Ectodermal cell (in vitro differentiated cells): ENCODE results near the gene EML1. TPM values are rescaled to one million over a fixed set of nuclear protein-coding genes. Genes with fewer than 3 reads are reported as not detected.

ENCODE experiments used
- H3K27ac ChIP-seq: 2 replicates; pipeline ENCODE4 v1.7.0; 2013; ENCODE audit warnings: mild to moderate bottlenecking, low read depth, low read length; ENCODE audit not compliant: insufficient read depth, poor library complexity, severe bottlenecking
- H3K27me3 ChIP-seq: 2 replicates; pipeline ENCODE4 v1.7.0; 2013; ENCODE audit warnings: mild to moderate bottlenecking, low read length; ENCODE audit not compliant: insufficient read depth, control insufficient read depth, poor library complexity, severe bottlenecking
- H3K36me3 ChIP-seq: one replicate; pipeline ENCODE4 v1.7.0; 2013; ENCODE audit warnings: low read length; ENCODE audit not compliant: control insufficient read depth, insufficient read depth
- H3K4me1 ChIP-seq: one replicate; pipeline ENCODE4 v1.7.0; 2013; ENCODE audit warnings: low read length; ENCODE audit not compliant: control insufficient read depth, insufficient read depth
- H3K4me3 ChIP-seq: 2 replicates; pipeline ENCODE4 v1.7.0; 2013; ENCODE audit warnings: low read depth, low read length, control low read depth; ENCODE audit not compliant: insufficient read depth
- H3K9me3 ChIP-seq: 2 replicates; pipeline ENCODE4 v1.7.0; 2013; ENCODE audit warnings: mild to moderate bottlenecking, low read length, moderate library complexity; ENCODE audit not compliant: control insufficient read depth
- WGBS, 2 experiments: methylation state at CpG; one replicate each; pipeline ENCODE4 v1.1.7; 2013; ENCODE audit warnings: missing lambda C conversion rate in 2 of 2; 5-methylcytosine and 5-hydroxymethylcytosine counted together
- polyA plus RNA-seq, 4 experiments: library from polyadenylated mRNA; stranded (reverse); fragments of 50-300 nt; gene quantifications; one replicate each; pipeline ENCODE4 v1.2.3, GENCODE V29; 2013

EML1 gene, protein sequence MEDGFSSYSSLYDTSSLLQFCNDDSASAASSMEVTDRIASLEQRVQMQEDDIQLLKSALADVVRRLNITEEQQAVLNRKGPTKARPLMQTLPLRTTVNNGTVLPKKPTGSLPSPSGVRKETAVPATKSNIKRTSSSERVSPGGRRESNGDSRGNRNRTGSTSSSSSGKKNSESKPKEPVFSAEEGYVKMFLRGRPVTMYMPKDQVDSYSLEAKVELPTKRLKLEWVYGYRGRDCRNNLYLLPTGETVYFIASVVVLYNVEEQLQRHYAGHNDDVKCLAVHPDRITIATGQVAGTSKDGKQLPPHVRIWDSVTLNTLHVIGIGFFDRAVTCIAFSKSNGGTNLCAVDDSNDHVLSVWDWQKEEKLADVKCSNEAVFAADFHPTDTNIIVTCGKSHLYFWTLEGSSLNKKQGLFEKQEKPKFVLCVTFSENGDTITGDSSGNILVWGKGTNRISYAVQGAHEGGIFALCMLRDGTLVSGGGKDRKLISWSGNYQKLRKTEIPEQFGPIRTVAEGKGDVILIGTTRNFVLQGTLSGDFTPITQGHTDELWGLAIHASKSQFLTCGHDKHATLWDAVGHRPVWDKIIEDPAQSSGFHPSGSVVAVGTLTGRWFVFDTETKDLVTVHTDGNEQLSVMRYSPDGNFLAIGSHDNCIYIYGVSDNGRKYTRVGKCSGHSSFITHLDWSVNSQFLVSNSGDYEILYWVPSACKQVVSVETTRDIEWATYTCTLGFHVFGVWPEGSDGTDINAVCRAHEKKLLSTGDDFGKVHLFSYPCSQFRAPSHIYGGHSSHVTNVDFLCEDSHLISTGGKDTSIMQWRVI
- polyA plus RNA-seq (2013, experiment 1 of 4): 64.1 TPM
- polyA plus RNA-seq (2013, experiment 2 of 4): 60.6 TPM
- polyA plus RNA-seq (2013, experiment 3 of 4): 46.1 TPM
- polyA plus RNA-seq (2013, experiment 4 of 4): 50.6 TPM

DNA sequence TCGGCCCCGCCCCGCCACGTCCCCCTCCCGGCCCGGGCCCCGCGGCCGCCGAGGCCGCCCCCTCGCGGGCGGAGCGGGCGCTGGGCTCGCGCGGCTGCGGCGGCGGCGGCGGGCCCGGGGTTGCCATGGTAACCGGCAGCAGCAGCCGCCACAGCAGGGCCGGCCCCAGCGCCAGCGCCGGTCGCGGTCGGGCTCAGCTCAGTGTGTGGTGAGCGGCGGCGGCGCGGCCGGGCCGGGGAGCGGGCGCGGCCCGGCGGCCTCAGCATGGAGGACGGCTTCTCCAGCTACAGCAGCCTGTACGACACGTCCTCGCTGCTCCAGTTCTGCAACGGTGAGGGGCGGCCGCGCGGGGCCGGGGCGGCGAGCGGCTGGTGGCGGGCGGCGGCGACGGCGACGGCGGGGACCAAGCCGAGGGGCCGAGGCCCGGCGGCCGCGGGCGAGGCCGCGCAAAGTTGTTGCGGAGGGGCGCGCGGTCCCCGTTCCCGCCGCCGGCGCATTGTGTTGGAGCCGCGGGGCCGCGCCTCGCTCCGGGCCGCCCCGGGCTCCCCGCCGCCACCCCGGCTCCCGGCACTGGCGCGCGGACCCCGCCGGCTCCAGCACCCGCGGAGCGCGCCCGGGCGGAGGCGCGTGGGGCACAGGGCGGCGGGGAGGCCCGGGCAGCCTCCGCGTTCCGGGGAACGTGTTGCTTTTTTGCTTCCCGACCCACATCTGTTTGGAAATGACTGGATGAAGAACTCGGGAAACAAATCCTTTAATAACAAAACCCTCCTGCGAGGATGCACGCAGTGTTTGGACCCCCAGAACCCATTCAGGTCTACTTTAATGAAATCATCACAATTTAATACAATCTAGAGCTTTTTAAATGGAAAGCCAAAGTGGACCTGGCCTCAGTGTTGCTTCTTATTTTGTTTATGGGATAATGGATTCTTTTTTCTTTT is at the start of gene EML1:
Gene EML1 (plus strand): TSS at position 201 of the 938 bp plus-strand sequence. CDS start 64 bp downstream, at position 265.
- H3K27ac ChIP-seq: peak within 1 kb of the TSS; percentile 74
- 0% methylated on average over 121 of the region's 121 CpGs for WGBS, 2 experiments

DNA sequence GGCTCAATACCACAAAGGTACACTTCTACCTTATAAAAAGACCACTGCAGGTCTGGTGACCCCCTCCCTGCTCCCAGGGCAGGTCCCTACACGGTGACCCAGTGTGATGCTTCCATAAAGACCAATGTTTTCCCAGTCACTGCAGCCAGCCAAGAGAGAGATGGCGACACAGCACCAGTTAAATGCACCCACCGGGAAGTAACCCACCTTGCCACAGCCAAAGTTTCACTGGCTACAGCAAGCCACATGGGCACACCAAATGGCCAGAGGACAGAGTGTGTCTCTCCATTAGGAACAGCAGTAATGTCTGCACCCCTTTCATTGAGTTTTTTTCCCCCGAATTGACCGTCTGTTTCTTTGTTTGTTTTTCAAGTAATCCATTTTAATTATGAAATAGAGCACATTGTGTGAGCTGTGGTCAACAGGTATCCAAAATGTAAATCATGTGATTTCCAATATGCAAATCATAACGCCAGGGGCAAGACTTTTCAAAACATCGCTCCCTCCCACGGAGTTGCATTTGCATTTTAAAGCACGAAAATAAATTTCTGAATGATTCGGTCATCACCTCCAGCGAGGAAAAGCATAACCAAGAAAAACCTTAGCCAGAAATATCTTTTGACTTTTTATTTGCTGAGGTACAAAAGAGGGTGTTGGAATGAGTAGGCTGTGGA is 48.9 kb upstream of the EML1 start:
- no peak overlapping the region for H3K27ac ChIP-seq
- WGBS, 2 experiments: 20% methylated on average over 9 to 11 of the region's 11 CpGs

More for the DNA sequence above, at the start of gene EML1:
- Histone ChIP-seq H3K36me3 (no peaks in the 10 kb centered on the region), H3K9me3 (no peaks in the 10 kb centered on the region), H3K27me3 (no peaks in the 10 kb centered on the region), H3K4me1 (peaks cover 10% of the 10 kb centered on the region), H3K4me3 (peak within 1 kb of the TSS; percentile 71)

DNA sequence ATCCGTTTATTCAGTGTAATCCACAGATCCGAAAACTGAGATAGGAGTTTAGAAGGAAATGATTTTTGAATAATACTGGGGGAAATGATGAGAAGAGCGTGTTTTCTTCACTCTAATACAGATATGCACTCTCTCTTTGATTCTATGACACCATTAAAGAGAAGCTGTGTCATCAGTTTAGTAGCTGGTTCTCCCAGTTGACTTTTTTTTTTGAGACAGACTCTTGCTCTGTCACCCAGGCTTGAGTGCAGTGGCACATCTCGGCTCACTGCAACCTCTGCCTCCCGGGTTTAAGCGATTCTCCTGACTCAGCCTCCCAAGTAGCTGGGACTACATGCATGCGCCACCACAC is 48.4 kb upstream of the EML1 start:
- Histone ChIP-seq H3K36me3 (no peaks in the 10 kb centered on the region), H3K9me3 (no peaks in the 10 kb centered on the region), H3K27me3 (no peaks in the 10 kb centered on the region), H3K4me1 (peaks cover 8% of the 10 kb centered on the region), H3K27ac (no peak overlapping the region), H3K4me3 (no peak overlapping the region)
- 79 to 82% methylated on average over 7 of the region's 7 CpGs for WGBS, 2 experiments

More for the DNA sequence above, 48.9 kb upstream of the EML1 start:
- no peak overlapping the region for H3K4me3 ChIP-seq
- no peaks in the 10 kb centered on the region for H3K36me3 ChIP-seq
- no peaks in the 10 kb centered on the region for H3K27me3 ChIP-seq
- H3K4me1 ChIP-seq: peaks cover 8% of the 10 kb centered on the region
- H3K9me3 ChIP-seq: no peaks in the 10 kb centered on the region

DNA sequence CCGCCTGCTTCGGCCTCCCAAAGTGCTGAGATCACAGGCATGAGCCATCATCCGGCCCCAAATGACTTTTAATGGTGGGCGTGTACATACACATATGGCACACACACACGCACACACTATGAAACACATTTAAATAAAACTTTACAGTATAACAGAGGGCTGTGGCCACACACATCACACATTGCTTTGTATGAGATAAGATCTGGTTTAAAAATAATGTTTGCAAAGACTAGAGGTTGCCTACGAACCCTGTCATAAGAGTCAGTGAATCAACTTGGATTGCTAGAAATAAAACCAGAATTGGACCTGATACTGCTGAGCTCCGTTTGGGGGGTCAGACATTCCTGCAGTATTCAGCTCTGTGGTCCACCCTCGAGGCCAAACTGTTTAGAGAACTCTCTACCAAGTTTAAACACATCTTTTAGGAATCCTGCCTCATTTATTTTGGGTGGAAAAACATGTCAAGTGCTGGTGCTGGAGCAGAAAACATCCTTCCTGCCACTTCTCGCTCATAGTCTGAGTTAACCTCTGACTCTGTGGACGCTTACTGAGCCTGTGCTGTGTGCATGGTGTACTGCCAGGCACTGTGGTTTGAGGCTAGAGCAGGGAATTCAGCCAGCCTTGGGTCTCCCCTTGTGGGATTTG is 47.8 kb upstream of the EML1 start:
- Histone ChIP-seq H3K4me3 (no peak overlapping the region), H3K27ac (no peak overlapping the region), H3K4me1 (peaks cover 8% of the 10 kb centered on the region), H3K27me3 (no peaks in the 10 kb centered on the region), H3K9me3 (no peaks in the 10 kb centered on the region), H3K36me3 (no peaks in the 10 kb centered on the region)
- WGBS, 2 experiments: 88 to 89% methylated on average over 10 of the region's 10 CpGs

DNA sequence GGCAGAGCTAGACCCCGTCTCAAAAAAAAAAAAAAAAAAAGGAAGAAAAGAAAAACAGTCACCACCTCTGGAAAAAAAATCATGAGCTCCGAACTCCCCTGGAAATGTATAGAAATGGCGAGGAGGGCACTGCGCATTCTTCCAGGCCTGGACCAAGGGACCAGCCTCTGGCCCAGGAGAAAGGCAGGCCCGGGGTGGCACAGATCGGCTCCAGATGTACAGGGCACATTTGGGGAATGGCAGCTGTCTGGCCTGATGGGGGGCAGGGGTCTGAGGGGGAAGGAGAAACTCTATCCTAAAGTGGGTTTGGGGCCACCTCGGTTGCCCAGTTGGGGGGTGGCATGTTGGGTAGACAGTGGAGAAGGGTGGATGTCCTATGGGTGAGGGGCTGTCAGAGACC is 46.0 kb upstream of the EML1 start:
- 94 to 96% methylated on average over 6 to 7 of the region's 7 CpGs for WGBS, 2 experiments
- Histone ChIP-seq H3K4me1 (peaks cover 8% of the 10 kb centered on the region), H3K27me3 (no peaks in the 10 kb centered on the region), H3K9me3 (no peaks in the 10 kb centered on the region), H3K4me3 (no peak overlapping the region), H3K27ac (no peak overlapping the region), H3K36me3 (no peaks in the 10 kb centered on the region)

DNA sequence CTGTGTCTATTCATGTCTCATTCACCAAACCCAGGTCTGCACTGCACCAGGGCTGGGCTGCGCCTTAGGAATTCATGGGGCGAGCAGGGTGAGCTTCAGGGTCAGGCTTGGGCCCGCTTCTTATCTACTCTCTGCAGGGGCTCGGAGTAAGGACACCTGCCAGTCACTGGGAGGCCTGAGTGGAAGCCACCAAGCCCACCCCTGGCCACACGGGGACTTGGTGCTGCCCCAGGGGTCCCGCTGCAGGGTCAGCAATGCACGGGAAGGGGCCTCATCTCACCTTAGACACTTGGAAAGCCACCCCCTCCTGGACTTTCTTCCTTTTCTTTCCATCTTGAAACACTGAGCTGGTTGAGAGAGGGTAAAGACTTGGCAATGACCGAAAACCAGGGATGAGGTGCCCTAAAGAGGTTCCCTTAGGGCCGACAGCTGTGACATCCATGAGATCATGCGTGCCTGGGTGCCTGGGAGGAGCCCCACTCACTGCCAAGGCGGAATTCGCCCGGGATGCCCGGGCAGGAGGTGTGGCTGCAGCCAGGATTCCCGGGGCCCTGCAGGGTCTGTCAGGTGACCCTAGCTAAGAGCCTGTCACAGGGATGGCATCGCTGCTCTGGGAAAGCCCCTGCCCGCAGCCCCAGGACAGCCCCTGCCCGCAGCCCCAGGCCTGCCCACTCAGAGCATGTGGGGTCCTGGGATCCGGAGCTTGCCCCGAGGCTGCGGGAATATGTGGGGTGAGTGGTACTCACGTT is 45.5 kb upstream of the EML1 start:
- H3K27me3 ChIP-seq: no peaks in the 10 kb centered on the region
- no peak overlapping the region for H3K4me3 ChIP-seq
- H3K36me3 ChIP-seq: no peaks in the 10 kb centered on the region
- WGBS, 2 experiments: 91 to 92% methylated on average over 22 of the region's 22 CpGs
- H3K9me3 ChIP-seq: no peaks in the 10 kb centered on the region
- no peak overlapping the region for H3K27ac ChIP-seq
- H3K4me1 ChIP-seq: peaks cover 13% of the 10 kb centered on the region

DNA sequence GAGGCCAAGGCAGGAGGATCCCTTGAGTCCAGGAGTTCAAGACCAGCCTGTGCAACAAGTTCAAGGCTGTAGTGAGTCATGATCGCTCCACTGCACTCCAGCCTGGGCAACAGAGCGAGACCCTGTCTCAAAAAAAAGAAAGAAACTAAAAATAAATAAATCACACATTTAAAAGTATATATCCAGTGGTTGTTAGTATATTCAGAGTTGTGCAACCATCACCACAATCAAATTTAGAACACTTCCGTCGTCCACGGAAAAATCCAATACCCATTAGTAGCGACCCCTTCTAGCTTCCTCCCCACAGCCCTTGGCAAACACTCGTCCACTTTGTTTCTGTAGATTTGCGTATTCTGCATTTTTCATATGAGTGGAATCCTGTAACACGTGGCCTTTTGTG is 44.7 kb upstream of the EML1 start:
- Histone ChIP-seq H3K27me3 (no peaks in the 10 kb centered on the region), H3K4me1 (peaks cover 14% of the 10 kb centered on the region), H3K9me3 (no peaks in the 10 kb centered on the region), H3K36me3 (no peaks in the 10 kb centered on the region), H3K4me3 (no peak overlapping the region), H3K27ac (no peak overlapping the region)
- WGBS, 2 experiments: 82 to 89% methylated on average over 8 to 9 of the region's 9 CpGs

DNA sequence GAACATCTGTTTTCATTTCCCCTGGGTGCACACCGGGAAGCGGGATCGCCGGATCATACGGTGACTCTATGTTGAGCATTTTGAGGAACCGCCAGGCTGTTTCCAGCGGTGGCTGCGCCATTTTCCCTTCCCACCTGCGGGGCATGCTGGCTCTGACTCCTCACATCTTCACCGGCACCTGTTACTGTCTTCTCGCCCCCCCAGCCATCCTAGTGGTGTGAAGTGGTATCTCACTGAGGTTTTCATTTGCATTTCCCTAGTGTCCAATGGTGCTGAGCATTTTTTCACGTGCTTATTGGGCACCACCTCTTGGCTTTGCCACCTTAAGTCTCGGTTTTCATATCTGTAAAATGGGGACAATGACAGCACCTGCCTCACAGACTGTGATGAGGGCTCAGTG is 44.1 kb upstream of the EML1 start:
- Histone ChIP-seq H3K27me3 (no peaks in the 10 kb centered on the region), H3K36me3 (no peaks in the 10 kb centered on the region), H3K4me1 (peaks cover 13% of the 10 kb centered on the region), H3K4me3 (no peak overlapping the region), H3K27ac (no peak overlapping the region), H3K9me3 (no peaks in the 10 kb centered on the region)
- 89 to 90% methylated on average over 13 of the region's 13 CpGs for WGBS, 2 experiments
